ENCODE results near the gene KIF2C. TPM values are rescaled to one million over a fixed set of nuclear protein-coding genes. Genes with fewer than 3 reads are reported as not detected.

The KIF2C gene
- polyA plus RNA-seq, 1 experiment = 35.3 TPM

DNA sequence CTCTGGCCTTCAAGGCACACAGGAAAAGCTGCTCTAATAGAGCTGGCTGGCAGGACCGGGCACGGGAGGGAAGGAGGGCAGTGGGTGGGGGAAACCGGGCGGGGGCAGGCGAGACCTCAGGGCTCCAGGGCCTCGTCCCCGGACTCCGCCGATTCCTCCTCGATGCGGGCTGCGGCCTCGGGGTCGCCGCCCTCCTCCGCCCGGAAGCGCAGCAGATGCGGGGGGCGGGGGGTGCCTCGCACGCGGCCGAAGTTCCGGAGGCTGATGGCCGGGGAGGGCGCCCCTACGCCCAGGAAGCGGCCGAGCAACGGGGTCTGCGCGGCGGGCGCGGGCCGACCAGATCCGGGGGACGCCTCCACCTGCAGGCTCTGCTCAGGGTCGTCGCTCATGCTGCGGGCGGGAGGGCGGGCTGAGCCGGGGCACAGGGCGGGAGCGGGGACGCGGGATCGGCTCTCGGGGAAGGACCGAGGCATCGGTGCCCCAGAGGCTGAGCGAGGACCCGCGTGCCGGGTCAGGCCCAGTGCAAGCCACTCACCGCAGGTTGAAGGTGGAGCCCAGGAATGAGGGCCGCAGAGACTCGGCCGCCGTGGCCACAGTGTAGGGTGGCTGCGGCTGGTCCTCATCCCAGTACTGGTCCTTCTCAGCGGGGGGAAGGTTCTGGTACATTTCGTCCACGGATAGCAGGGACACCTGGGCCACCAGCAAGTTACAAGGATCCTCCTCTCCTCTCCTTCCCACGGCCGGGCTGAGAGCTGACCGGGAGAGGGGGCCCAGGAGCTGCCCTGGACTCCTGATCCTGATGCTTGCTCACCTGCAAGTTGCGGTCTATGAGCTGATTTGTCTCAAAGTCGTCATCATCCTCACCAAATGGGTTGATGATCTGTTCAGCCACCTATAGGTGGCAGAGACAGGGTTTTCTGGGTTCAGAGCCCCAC lies 44.7 kb downstream of the KIF2C start:
- CTCF ChIA-PET = interaction anchor here (0.7 to 3.4 kb wide), 11 partner anchors 8 to 230 kb away, joined by 3 to 10 read pairs (median 4); partner anchors contain the start of gene BTBD19
- POLR2A ChIA-PET = interaction anchor here (1.2 kb wide), 1 partner anchor 35 kb away, joined by 4 read pairs; no protein-coding TSS in a partner anchor
- H3K4me3 ChIP-seq (ENCODE audit: low read depth, low read length) = peak overlapping the region; percentile 24
- no peaks in the 10 kb centered on the region for H3K27me3 ChIP-seq (ENCODE audit: control insufficient read depth, insufficient read depth, low read length)
- H3K36me3 ChIP-seq (ENCODE audit: control insufficient read depth, insufficient read depth, low read length) = peaks cover 9% of the 10 kb centered on the region
- TF ChIP-seq CTCF (IDR thresholded peaks at IDR 0.05; ENCODE audit: insufficient read depth, low read depth, low read length) = 0 out of 2 replicates have a peak, but pooled peaks have one; percentile 11
- no peak for DNase-seq (ENCODE audit: low read depth)

GRCh38 chr1:44785029-44785380 lies 45.4 kb downstream of the KIF2C start:
- H3K4me3 ChIP-seq (ENCODE audit: low read depth, low read length) = no peak overlapping the region
- TF ChIP-seq CTCF (IDR thresholded peaks at IDR 0.05; ENCODE audit: insufficient read depth, low read depth, low read length) = no peak
- no peak for DNase-seq (ENCODE audit: low read depth)
- H3K27me3 ChIP-seq (ENCODE audit: control insufficient read depth, insufficient read depth, low read length) = peaks cover 1% of the 10 kb centered on the region; the same call in 1 of the 2 replicates
- peaks cover 7% of the 10 kb centered on the region for H3K36me3 ChIP-seq (ENCODE audit: control insufficient read depth, insufficient read depth, low read length)
- POLR2A ChIA-PET = no interaction called here
- CTCF ChIA-PET = interaction anchor here (0.8 to 3.4 kb wide), 12 partner anchors 8 to 715 kb away, joined by 3 to 10 read pairs (median 4); partner anchors contain the start of genes BTBD19, CCDC163, MMACHC and PLK3

GRCh38 chr1:44785501-44786137 lies 46.0 kb downstream of the KIF2C start:
- no peak for DNase-seq (ENCODE audit: low read depth)
- TF ChIP-seq CTCF (IDR thresholded peaks at IDR 0.05; ENCODE audit: insufficient read depth, low read depth, low read length) = no peak
- peaks cover 1% of the 10 kb centered on the region; the same call in 1 of the 2 replicates for H3K27me3 ChIP-seq (ENCODE audit: control insufficient read depth, insufficient read depth, low read length)
- no peak overlapping the region; the same call in 1 of the 2 replicates for H3K4me3 ChIP-seq (ENCODE audit: low read depth, low read length)
- peaks cover 4% of the 10 kb centered on the region for H3K36me3 ChIP-seq (ENCODE audit: control insufficient read depth, insufficient read depth, low read length)
- POLR2A ChIA-PET = no interaction called here
- CTCF ChIA-PET = interaction anchor here (0.8 to 3.4 kb wide), 13 partner anchors 7 to 714 kb away, joined by 3 to 11 read pairs (median 4); partner anchors contain the start of genes BTBD19, CCDC163, MMACHC and PLK3

DNA sequence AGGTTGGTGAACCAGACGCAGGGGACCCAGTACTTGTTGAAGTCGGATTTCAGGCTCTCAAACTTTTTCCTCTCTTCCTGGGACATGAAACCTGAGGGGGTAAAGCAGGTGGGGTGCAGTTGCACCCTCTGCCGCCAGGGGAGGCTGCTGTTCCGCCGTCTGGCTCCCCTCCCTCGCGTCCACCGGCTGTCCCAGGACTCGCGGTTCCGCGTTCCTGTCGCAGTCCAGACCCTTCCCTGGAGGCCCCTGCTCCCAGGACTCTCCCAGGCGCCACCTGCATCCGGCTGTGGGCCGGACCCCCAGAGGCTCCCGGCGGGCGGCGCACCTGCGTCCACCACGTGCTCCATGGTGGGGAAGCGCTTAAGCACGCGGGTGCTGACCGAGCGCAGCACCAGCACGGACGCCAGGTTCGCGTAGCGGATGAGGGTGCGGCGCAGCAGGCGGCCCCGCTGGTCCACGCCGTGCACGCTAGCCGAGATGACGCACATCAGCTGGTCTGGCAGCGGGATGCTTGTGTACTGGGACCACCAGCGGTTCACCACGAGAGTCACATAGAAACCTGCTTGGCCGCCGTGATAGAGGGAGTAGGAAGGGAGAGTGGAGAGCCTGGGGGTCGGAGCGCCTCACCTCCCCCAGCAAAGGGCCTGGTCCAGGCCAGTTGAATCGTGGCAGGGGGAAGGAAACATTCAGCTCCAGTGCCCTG lies 46.7 kb downstream of the KIF2C start:
- H3K4me3 ChIP-seq (ENCODE audit: low read depth, low read length) = peak overlapping the region; percentile 37
- peak; percentile 100 for TF ChIP-seq CTCF (IDR thresholded peaks at IDR 0.05; ENCODE audit: insufficient read depth, low read depth, low read length)
- H3K27me3 ChIP-seq (ENCODE audit: control insufficient read depth, insufficient read depth, low read length) = peaks cover 1% of the 10 kb centered on the region; the same call in 1 of the 2 replicates
- DNase-seq (ENCODE audit: low read depth) = no peak
- H3K36me3 ChIP-seq (ENCODE audit: control insufficient read depth, insufficient read depth, low read length) = no peaks in the 10 kb centered on the region; the same call in 1 of the 2 replicates
- ChIA-PET POLR2A (interaction anchor here (0.7 kb wide), 1 partner anchor 14 kb away, joined by 12 read pairs; no protein-coding TSS in a partner anchor), CTCF (interaction anchor here (0.9 to 3.4 kb wide), 10 partner anchors 8 to 707 kb away, joined by 3 to 11 read pairs (median 4); partner anchors contain the start of genes HECTD3 and PLK3)

Measured in BJ (cell line).